Measurements from ENCODE around the gene MYH10.

Gene MYH10

DNA sequence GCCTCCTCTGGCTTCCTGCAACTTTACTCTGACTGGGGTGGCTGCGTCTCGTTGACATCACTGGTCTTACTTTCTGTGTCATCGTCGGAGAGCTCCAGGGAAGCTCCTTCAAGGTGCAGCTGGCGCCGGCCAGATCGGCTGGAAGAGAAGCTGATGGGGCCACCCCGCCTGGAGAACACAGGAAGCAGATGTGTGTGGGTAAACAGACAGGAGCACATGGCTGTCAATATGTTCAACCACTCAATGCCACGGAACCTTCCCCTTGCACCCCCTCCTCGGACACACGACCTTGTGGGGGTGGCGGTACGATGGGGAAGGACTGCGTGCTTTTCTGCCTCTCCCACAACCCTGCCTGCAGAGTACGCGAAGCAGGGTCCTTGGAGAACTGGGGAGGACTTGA, 154.7 kb downstream of the MYH10 start:
- no peak for DNase-seq (ENCODE audit: low spot score)
- Histone ChIP-seq H4K8ac (ENCODE audit: low read depth, low read length) (no peak overlapping the region), H2AFZ (ENCODE audit: low read length) (no peak overlapping the region), H4K91ac (ENCODE audit: low read depth, low read length, poor library complexity) (no peak overlapping the region), H2BK12ac (ENCODE audit: low read length) (no peak overlapping the region), H3K79me1 (ENCODE audit: low read depth, low read length) (no peaks in the 10 kb centered on the region), H3K4me2 (ENCODE audit: insufficient read depth, low read length, poor library complexity, severe bottlenecking) (no peak overlapping the region), H3K4me3 (ENCODE audit: low read length in 2 of 2) (no peak overlapping the region), H3K4ac (ENCODE audit: low read length) (no peak overlapping the region), H3K9me3 (replicated peaks in 1 of 2; ENCODE audit: control insufficient read depth in 2 of 2, insufficient read depth in 1 of 2, low read depth in 1 of 2, low read length in 2 of 2) (no peaks in the 10 kb centered on the region), H3K27me3 (ENCODE audit: control insufficient read depth in 3 of 3, insufficient read depth in 3 of 3, low read depth in 1 of 3, low read length in 3 of 3) (no peaks in the 10 kb centered on the region), H3K36me3 (replicated peaks in 1 of 2; ENCODE audit: control insufficient read depth in 2 of 2, insufficient read depth in 2 of 2, low read length in 2 of 2) (peaks cover 57 to 99% of the 10 kb centered on the region in 2 donors), H2BK5ac (ENCODE audit: low read length) (no peak overlapping the region), H3K14ac (ENCODE audit: low read length) (no peak overlapping the region), H3K4me1 (ENCODE audit: control insufficient read depth in 2 of 2, insufficient read depth in 1 of 2, low read depth in 1 of 2, low read length in 2 of 2) (no peaks in the 10 kb centered on the region), H3K27ac (replicated peaks; ENCODE audit: low read length) (no peak overlapping the region), H2BK120ac (ENCODE audit: low read depth, low read length) (no peak overlapping the region), H2AK5ac (ENCODE audit: low read depth, low read length) (no peak overlapping the region), H3K18ac (ENCODE audit: low read length) (no peak overlapping the region), H3K9ac (ENCODE audit: low read depth, low read length, poor library complexity) (no peak overlapping the region), H3K23ac (ENCODE audit: low read depth, low read length, poor library complexity) (no peak overlapping the region), H2BK15ac (ENCODE audit: low read length) (no peak overlapping the region)
- no CpG with 5 or more reads among the region's 16 CpGs for WGBS, 2 donors (ENCODE audit: extremely low coverage in 2 of 2, insufficient read length in 2 of 2, insufficient replicate concordance in 1 of 2)

DNA sequence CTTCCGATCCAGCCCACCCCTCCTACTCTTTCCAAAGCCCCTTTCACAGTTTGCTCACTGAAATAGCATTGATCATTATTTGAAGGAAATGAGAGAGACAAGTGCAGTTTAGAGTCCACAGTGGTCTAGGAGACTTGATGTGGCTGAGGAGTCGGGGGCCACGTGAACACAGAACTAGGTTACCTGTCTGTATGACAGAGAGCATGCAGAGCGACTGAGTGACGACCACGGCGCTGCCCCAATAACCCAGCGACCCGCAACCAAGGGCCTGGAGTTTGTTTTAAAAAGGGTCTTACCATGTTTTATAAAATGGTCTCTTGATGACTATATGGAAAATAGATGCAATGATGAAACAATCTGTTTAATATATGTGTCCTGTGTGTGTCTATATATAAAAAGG, 155.3 kb downstream of the MYH10 start:
- H2BK15ac ChIP-seq (ENCODE audit: low read length) = no peak overlapping the region
- H3K4ac ChIP-seq (ENCODE audit: low read length) = no peak overlapping the region
- DNase-seq (ENCODE audit: low spot score) = no peak
- H4K91ac ChIP-seq (ENCODE audit: low read depth, low read length, poor library complexity) = no peak overlapping the region
- no peak overlapping the region for H3K14ac ChIP-seq (ENCODE audit: low read length)
- H3K4me1 ChIP-seq (ENCODE audit: control insufficient read depth in 2 of 2, insufficient read depth in 1 of 2, low read depth in 1 of 2, low read length in 2 of 2) = no peaks in the 10 kb centered on the region
- WGBS, 2 donors (ENCODE audit: extremely low coverage in 2 of 2, insufficient read length in 2 of 2, insufficient replicate concordance in 1 of 2) = no CpG with 5 or more reads among the region's 9 CpGs
- no peak overlapping the region for H4K8ac ChIP-seq (ENCODE audit: low read depth, low read length)
- no peak overlapping the region for H3K4me2 ChIP-seq (ENCODE audit: insufficient read depth, low read length, poor library complexity, severe bottlenecking)
- H3K18ac ChIP-seq (ENCODE audit: low read length) = no peak overlapping the region
- no peak overlapping the region for H3K23ac ChIP-seq (ENCODE audit: low read depth, low read length, poor library complexity)
- no peak overlapping the region for H2BK12ac ChIP-seq (ENCODE audit: low read length)
- H3K36me3 ChIP-seq (replicated peaks in 1 of 2; ENCODE audit: control insufficient read depth in 2 of 2, insufficient read depth in 2 of 2, low read length in 2 of 2) = peaks cover 52 to 99% of the 10 kb centered on the region in 2 donors
- H2AK5ac ChIP-seq (ENCODE audit: low read depth, low read length) = no peak overlapping the region
- H3K79me1 ChIP-seq (ENCODE audit: low read depth, low read length) = no peaks in the 10 kb centered on the region
- H3K9ac ChIP-seq (ENCODE audit: low read depth, low read length, poor library complexity) = no peak overlapping the region
- no peak overlapping the region for H3K27ac ChIP-seq (replicated peaks; ENCODE audit: low read length)
- H3K9me3 ChIP-seq (replicated peaks in 1 of 2; ENCODE audit: control insufficient read depth in 2 of 2, insufficient read depth in 1 of 2, low read depth in 1 of 2, low read length in 2 of 2) = peaks cover 0 to 2% of the 10 kb centered on the region in 2 donors
- H3K4me3 ChIP-seq (ENCODE audit: low read length in 2 of 2) = no peak overlapping the region
- H3K27me3 ChIP-seq (ENCODE audit: control insufficient read depth in 3 of 3, insufficient read depth in 3 of 3, low read depth in 1 of 3, low read length in 3 of 3) = no peaks in the 10 kb centered on the region
- no peak overlapping the region for H2BK5ac ChIP-seq (ENCODE audit: low read length)
- H2AFZ ChIP-seq (ENCODE audit: low read length) = no peak overlapping the region
- no peak overlapping the region for H2BK120ac ChIP-seq (ENCODE audit: low read depth, low read length)

DNA sequence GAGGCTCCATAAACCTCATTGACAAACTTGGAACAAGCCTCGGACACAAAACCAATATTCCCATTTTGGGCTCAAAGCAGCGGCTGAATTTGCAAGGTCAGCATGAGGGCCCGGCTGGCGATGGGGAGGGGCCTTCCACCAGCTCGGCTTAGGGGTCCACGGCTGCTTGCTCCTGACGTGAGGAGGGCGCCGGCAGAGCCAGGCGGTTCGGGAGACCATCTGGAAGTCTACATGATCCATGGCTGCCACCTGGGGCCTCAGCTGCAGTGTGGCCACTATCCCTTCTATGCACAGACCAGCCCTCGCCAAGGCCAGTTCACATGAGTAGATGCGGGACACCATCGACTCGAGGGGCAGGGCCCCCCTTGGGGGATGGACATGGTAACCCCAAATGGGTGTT, 155.7 kb downstream of the MYH10 start:
- no peak overlapping the region for H2BK15ac ChIP-seq (ENCODE audit: low read length)
- no peak overlapping the region for H2BK12ac ChIP-seq (ENCODE audit: low read length)
- peaks cover 48 to 99% of the 10 kb centered on the region in 2 donors for H3K36me3 ChIP-seq (replicated peaks in 1 of 2; ENCODE audit: control insufficient read depth in 2 of 2, insufficient read depth in 2 of 2, low read length in 2 of 2)
- H3K4me3 ChIP-seq (ENCODE audit: low read length in 2 of 2) = no peak overlapping the region
- no peaks in the 10 kb centered on the region for H3K27me3 ChIP-seq (ENCODE audit: control insufficient read depth in 3 of 3, insufficient read depth in 3 of 3, low read depth in 1 of 3, low read length in 3 of 3)
- no peak overlapping the region for H2AFZ ChIP-seq (ENCODE audit: low read length)
- DNase-seq (ENCODE audit: low spot score) = no peak
- H3K14ac ChIP-seq (ENCODE audit: low read length) = no peak overlapping the region
- peaks cover 0 to 2% of the 10 kb centered on the region in 2 donors for H3K9me3 ChIP-seq (replicated peaks in 1 of 2; ENCODE audit: control insufficient read depth in 2 of 2, insufficient read depth in 1 of 2, low read depth in 1 of 2, low read length in 2 of 2)
- no peak overlapping the region for H4K8ac ChIP-seq (ENCODE audit: low read depth, low read length)
- no peak overlapping the region for H2BK5ac ChIP-seq (ENCODE audit: low read length)
- H3K4me2 ChIP-seq (ENCODE audit: insufficient read depth, low read length, poor library complexity, severe bottlenecking) = no peak overlapping the region
- no peak overlapping the region for H2BK120ac ChIP-seq (ENCODE audit: low read depth, low read length)
- no peak overlapping the region for H3K18ac ChIP-seq (ENCODE audit: low read length)
- no peak overlapping the region for H4K91ac ChIP-seq (ENCODE audit: low read depth, low read length, poor library complexity)
- H2AK5ac ChIP-seq (ENCODE audit: low read depth, low read length) = no peak overlapping the region
- no peak overlapping the region for H3K9ac ChIP-seq (ENCODE audit: low read depth, low read length, poor library complexity)
- no peak overlapping the region for H3K27ac ChIP-seq (replicated peaks; ENCODE audit: low read length)
- no peaks in the 10 kb centered on the region for H3K4me1 ChIP-seq (ENCODE audit: control insufficient read depth in 2 of 2, insufficient read depth in 1 of 2, low read depth in 1 of 2, low read length in 2 of 2)
- no peaks in the 10 kb centered on the region for H3K79me1 ChIP-seq (ENCODE audit: low read depth, low read length)
- H3K4ac ChIP-seq (ENCODE audit: low read length) = no peak overlapping the region
- no CpG with 5 or more reads among the region's 15 CpGs for WGBS, 2 donors (ENCODE audit: extremely low coverage in 2 of 2, insufficient read length in 2 of 2, insufficient replicate concordance in 1 of 2)
- no peak overlapping the region for H3K23ac ChIP-seq (ENCODE audit: low read depth, low read length, poor library complexity)

DNA sequence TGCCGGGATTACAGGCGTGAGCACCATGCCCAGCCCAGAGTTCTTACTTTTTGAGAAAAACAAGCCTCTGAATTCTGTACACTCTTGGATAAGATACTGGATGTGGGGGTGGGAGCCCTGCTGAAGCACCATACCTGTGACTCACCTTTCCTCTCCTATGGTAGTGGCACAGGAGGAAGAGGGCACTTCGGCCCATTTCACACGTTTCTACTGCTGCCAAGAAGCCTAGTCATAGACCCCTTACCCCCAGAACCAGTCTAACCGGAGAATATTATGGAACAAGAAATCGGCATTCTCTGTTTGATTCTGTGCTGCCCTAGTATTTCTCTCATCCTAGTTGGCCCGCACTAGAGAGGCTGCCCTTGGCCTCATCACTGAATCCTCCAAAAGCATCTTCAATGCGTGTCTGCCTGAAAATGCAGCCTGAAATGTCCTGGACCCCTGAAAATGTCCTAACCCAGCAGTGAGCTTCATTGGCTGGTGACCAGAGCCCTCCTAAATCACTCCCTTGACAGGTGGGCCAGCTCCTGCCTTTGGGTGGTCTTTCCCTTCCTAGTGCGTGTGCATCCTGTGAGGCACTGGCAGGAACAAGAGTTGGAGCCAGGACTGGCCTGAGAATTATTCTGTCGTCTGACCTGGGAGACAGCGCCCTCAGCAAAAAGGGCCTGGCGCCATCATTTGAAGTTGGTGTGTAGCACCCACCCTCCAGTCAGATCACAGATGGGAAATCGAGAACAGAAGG, 156.9 kb downstream of the MYH10 start:
- no peak for DNase-seq (ENCODE audit: low spot score)

More for the DNA sequence above, 156.9 kb downstream of the MYH10 start:
- H2BK120ac ChIP-seq (ENCODE audit: low read depth, low read length) = no peak overlapping the region
- WGBS, 2 donors (ENCODE audit: extremely low coverage in 2 of 2, insufficient read length in 2 of 2, insufficient replicate concordance in 1 of 2) = no CpG with 5 or more reads among the region's 13 CpGs
- no peak overlapping the region for H2AK5ac ChIP-seq (ENCODE audit: low read depth, low read length)
- no peaks in the 10 kb centered on the region for H3K4me1 ChIP-seq (ENCODE audit: control insufficient read depth in 2 of 2, insufficient read depth in 1 of 2, low read depth in 1 of 2, low read length in 2 of 2)
- no peak overlapping the region for H3K23ac ChIP-seq (ENCODE audit: low read depth, low read length, poor library complexity)
- peaks cover 38 to 93% of the 10 kb centered on the region in 2 donors for H3K36me3 ChIP-seq (replicated peaks in 1 of 2; ENCODE audit: control insufficient read depth in 2 of 2, insufficient read depth in 2 of 2, low read length in 2 of 2)
- H4K8ac ChIP-seq (ENCODE audit: low read depth, low read length) = no peak overlapping the region
- no peak overlapping the region for H2BK15ac ChIP-seq (ENCODE audit: low read length)
- H3K18ac ChIP-seq (ENCODE audit: low read length) = no peak overlapping the region
- no peaks in the 10 kb centered on the region for H3K27me3 ChIP-seq (ENCODE audit: control insufficient read depth in 3 of 3, insufficient read depth in 3 of 3, low read depth in 1 of 3, low read length in 3 of 3)
- no peak overlapping the region for H4K91ac ChIP-seq (ENCODE audit: low read depth, low read length, poor library complexity)
- H2AFZ ChIP-seq (ENCODE audit: low read length) = no peak overlapping the region
- H3K4ac ChIP-seq (ENCODE audit: low read length) = no peak overlapping the region
- H2BK5ac ChIP-seq (ENCODE audit: low read length) = no peak overlapping the region
- no peaks in the 10 kb centered on the region for H3K79me1 ChIP-seq (ENCODE audit: low read depth, low read length)
- no peak overlapping the region for H3K4me3 ChIP-seq (ENCODE audit: low read length in 2 of 2)
- H2BK12ac ChIP-seq (ENCODE audit: low read length) = no peak overlapping the region
- no peak overlapping the region for H3K27ac ChIP-seq (replicated peaks; ENCODE audit: low read length)
- peaks cover 0 to 2% of the 10 kb centered on the region in 2 donors for H3K9me3 ChIP-seq (replicated peaks in 1 of 2; ENCODE audit: control insufficient read depth in 2 of 2, insufficient read depth in 1 of 2, low read depth in 1 of 2, low read length in 2 of 2)
- H3K4me2 ChIP-seq (ENCODE audit: insufficient read depth, low read length, poor library complexity, severe bottlenecking) = no peak overlapping the region
- H3K14ac ChIP-seq (ENCODE audit: low read length) = no peak overlapping the region
- peak overlapping the region; percentile 40 for H3K9ac ChIP-seq (ENCODE audit: low read depth, low read length, poor library complexity)
